IPS-18c (cell line): ENCODE data around the gene BRME1.

Experiments used
- H3K4me3 ChIP-seq: 2 replicates; pipeline ENCODE4 v1.7.0; 2013; ENCODE audit warnings: low read depth, mild to moderate bottlenecking, low read length, moderate library complexity; ENCODE audit not compliant: insufficient read depth
- H3K9me3 ChIP-seq: one replicate; pipeline ENCODE4 v1.6.1; 2013; ENCODE audit warnings: mild to moderate bottlenecking, low read length, moderate library complexity; ENCODE audit not compliant: control insufficient read depth, insufficient read depth

BRME1 gene

DNA sequence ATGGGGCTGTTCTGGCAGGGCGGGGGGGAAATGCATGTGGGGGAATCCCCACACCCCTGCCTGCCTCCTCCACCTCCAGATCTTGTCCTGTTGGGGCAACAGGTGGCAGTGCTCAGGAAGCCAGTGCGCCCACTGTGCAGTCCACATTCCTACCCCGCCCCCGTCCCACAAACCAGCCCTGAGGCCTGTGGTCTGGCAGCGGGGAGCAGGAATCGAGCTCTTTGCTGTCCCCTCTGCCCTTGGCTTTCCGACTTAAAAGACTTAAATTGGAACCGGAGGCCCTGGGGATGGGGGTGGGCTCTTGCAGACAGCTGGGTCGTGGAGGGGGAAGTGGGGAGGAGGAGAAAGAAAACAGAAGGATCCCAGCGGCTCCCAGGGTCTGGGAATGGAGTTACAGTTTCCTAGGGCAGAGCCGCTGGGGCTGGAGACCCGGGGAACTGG is 24.6 kb downstream of the BRME1 start:
- Histone ChIP-seq H3K9me3 (no peaks in the 10 kb centered on the region), H3K4me3 (peak overlapping the region; percentile 40; the same call in 1 of the 2 replicates)

GRCh38 chr19:13880059-13881043 is 25.6 kb downstream of the BRME1 start:
- Histone ChIP-seq H3K4me3 (peak overlapping the region; percentile 40; the same call in 1 of the 2 replicates), H3K9me3 (no peaks in the 10 kb centered on the region)

DNA sequence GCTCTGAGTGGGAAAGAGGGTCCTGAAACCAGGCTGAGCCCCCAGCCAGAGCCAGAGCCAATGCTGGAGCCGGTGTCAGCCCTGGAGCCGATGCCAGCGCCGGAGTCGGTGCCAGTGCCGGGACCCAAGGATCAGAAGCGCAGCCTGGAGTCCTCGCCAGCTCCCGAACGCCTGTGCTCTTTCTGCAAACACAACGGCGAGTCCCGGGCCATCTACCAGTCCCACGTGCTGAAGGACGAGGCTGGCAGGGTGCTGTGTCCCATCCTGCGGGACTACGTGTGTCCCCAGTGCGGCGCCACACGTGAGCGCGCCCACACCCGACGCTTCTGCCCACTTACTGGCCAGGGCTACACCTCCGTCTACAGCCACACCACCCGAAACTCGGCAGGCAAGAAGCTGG is 28.6 kb downstream of the BRME1 start:
- H3K9me3 ChIP-seq, result no peaks in the 10 kb centered on the region
- no peak overlapping the region for H3K4me3 ChIP-seq

DNA sequence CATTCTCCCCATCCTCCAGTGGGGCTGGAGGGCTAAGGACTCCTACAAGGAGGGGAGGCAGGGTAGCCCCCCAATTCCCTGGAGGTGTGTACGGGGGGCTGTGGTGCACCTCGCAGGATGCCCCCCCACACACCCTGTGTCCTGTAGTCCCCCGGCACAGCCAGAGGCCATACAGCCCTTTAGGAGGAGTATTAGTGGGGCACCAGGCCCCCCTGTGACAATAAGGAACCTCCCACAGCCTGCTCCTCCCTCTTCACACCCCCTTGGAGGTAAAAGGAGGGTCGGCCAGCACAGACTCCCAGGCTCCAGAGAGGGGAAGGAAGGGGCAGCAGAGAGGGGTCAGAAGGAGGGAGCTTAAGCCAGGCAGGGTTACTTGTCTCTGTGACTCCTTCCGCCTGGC is 29.1 kb downstream of the BRME1 start, which contains the start of gene NANOS3:
NANOS3 (plus strand) TSS at position 301 of the 400 bp plus-strand sequence. CDS start 115 bp downstream, outside the sequence.
- no peak within 1 kb of the TSS for H3K4me3 ChIP-seq
- no peaks in the 10 kb centered on the region for H3K9me3 ChIP-seq

DNA sequence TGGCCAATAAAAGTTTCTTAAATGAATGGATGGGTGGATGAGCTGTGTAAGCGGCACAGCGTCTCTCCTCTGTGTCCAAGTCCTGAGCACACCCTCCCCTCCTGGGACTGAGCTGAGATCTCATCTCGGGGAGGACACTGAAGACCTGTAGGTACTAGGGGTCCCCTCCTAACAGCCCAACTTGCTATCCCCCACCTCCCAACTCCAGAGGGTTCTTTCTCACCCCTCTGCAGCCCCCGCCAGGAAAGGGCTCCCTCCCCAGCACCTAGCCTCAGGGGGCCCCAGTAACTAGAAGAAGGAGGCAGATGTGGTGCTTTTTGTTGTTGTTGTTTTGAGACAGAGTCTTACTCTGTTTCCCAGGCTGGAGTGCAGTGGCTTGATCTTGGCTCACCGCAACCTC is 30.1 kb downstream of the BRME1 start:
- Histone ChIP-seq H3K4me3 (no peak overlapping the region), H3K9me3 (no peaks in the 10 kb centered on the region)

DNA sequence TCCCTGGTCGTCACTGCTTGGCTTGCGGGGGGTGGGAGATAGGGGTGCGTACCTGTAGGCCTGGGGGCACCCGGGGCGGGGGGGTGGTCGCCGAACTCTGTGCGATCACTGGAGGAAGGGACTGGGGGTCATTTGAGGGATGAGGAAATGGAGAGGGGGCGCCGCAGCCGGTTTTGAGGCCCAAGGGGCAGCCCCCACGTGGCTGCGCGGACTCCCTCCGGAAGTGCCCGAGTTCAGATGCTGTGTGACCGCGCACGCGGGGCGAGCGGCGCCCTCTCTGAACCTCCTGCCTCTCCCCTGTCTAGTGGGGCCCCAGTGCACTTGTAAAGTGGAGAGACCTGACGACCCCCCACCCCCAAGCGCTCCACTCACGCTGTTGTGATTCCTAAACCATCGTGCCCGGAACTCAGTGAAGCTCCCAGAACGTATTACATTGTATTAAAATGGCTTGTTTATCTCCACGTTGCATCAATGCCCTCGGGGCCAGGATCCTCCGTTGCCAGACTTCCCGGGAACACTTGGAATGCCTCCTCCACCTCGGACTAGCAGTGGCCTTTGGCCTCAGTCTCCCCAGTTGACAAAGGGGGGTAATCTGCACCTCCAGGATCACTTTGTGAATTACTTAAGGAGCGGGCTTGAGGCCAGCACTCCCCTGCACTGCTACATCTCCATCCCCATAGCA is 31.9 kb downstream of the BRME1 start:
- H3K4me3 ChIP-seq, result no peak overlapping the region; the same call in 1 of the 2 replicates
- no peaks in the 10 kb centered on the region for H3K9me3 ChIP-seq

- Histone ChIP-seq H3K9me3 (no peaks in the 10 kb centered on the region), H3K4me3 (no peak overlapping the region; the same call in 1 of the 2 replicates)
These were observed 33.1 kb downstream of the BRME1 start for GRCh38 chr19:13872695-13873389.

GRCh38 chr19:13872339-13872694 is 33.6 kb downstream of the BRME1 start:
- Histone ChIP-seq H3K4me3 (no peak overlapping the region; the same call in 1 of the 2 replicates), H3K9me3 (no peaks in the 10 kb centered on the region)

DNA sequence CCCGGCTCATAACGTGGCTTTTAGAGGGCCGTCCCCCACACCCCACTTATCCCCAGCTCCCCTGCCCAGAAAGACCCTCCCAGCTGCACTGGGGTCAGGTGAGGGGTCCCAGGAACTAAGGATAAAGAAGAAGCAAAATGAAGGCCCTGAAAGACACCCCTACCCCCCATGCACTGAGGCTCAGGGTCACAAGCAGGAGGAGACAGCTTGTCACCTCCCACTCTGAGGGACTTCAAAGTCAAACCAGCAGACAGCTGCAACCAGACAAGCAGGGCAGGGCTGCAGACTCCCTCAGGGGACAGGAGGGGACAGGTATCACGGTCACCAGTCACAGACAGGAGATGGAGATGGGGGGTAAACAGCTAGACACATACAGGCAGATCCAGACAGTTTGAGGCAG is 35.0 kb downstream of the BRME1 start:
- Histone ChIP-seq H3K4me3 (no peak overlapping the region), H3K9me3 (no peaks in the 10 kb centered on the region)

DNA sequence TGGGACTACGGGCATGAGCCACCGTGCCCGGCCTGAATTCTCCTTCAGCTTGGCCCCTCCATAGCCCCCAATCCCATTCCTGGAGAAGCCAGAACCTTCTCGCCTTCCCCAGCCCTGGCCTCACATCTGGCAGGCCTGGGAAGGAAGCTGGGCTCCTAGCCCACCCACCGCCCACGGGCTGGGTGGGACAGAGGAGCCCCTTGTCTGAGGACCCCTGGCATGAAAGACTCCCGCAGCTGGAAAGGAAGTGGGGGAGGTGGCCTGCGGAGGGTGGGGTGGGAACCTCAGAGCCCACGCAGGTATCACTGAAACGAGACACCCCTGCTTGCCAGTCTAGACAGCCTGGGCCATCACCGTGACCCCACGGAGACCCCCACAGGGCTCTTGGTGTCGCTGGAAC is 36.6 kb downstream of the BRME1 start:
- no peaks in the 10 kb centered on the region for H3K9me3 ChIP-seq
- H3K4me3 ChIP-seq, result no peak overlapping the region

DNA sequence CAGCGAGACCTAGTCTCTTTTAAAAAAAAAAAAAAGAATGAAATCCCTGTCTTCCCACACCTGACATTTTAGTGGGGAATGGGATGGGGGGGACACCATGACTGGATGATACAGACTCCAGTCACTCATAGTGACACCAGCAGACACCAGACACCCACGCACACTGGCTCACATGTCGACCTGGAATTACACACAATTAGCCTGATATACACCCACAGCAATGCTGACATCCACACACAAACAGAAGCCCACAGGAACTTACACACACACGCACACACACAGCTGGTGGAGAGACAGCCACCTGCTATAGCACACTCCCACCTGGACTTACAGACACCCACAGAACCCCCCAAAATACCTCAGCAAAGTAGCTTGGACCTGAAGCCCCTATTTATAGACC is 37.3 kb downstream of the BRME1 start:
- no peak overlapping the region for H3K4me3 ChIP-seq
- H3K9me3 ChIP-seq, result no peaks in the 10 kb centered on the region

DNA sequence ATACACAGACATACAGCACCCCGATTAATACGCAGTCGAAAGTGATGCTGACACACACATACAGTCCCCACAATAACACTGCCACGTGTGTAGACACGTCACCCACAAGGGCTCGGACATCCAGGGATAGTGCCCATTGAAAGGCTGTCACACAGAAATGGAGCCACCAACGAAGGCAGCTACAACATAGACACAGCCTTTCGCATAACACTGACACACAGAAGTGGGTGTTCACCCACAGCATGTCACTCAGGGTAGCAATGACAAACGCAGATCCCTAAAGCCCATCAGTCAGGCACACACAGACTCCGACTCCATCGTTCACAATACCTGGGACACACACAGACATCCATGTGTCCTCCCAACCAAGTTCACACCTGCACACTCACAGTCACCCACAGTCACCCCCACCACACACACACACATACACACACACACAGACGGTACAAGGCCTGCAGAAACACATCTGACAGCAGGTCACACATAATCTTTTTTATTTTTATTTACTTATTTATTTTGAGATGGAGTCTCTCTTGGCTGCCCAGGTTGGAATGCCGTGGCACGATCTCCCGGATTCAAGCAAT is 39.4 kb downstream of the BRME1 start:
- H3K9me3 ChIP-seq, result no peaks in the 10 kb centered on the region
- H3K4me3 ChIP-seq, result peak overlapping the region; percentile 45; the same call in 1 of the 2 replicates

DNA sequence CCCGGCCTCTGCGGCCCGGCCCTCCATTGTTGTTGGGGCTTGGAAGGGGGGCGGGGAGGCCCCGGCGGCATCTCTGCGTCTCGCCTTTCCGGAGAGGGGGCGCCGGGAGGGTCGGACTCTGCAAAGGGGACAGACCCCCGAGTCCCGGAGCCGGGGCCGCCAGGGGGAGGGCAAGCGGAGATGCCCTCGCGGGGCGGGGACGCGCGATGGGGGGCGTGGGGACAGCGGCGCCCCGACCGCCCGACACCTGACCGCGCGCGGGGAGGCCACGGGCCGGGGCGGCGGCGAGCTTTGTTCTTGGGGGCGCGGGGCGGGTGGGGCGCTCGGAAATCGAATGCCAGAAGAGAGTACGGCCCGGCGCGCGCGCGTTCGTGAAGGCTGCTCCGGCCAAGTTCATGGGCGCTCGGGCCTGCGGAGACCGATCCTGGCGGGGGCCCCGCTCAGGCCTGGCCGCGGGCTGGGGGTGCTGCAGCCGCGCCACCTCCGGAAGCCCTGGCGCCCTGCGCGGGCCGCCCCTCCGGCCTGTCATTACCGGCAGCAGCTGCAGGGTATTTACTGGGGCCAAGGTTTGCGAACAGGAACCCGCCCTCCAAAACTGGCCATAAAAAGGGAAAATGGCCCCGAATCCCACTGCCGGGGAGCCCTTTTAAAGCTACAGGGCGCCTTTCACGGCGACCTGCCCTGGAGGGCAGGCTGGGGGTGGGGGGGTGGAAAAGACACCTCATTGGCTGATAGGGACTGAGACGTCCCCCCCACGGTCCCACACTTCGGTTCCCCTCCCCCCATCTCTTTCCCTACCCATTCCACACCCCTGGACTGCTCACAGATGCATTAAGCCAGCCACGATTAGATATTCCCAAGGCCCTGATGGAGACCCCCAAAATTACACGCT is 40.1 kb downstream of the BRME1 start:
- Histone ChIP-seq H3K9me3 (no peaks in the 10 kb centered on the region), H3K4me3 (peak overlapping the region; percentile 45)

GRCh38 chr19:13864667-13865570 is 41.0 kb downstream of the BRME1 start:
- peak overlapping the region; percentile 45 for H3K4me3 ChIP-seq
- H3K9me3 ChIP-seq, result no peaks in the 10 kb centered on the region

GRCh38 chr19:13864046-13864666 is 41.8 kb downstream of the BRME1 start:
- Histone ChIP-seq H3K4me3 (no peak overlapping the region), H3K9me3 (no peaks in the 10 kb centered on the region)
